Measurements from ENCODE around the gene GPRC6A.

GPRC6A gene

GRCh38 chr6:116762235-116762634 lies 66.6 kb downstream of the GPRC6A start:
- ChIA-PET POLR2A (no interaction called here), CTCF (interaction anchor here (1.4 kb wide), 1 partner anchor 31 kb away, joined by 3 read pairs; no protein-coding TSS in a partner anchor)
- no peak for TF ChIP-seq CTCF (IDR thresholded peaks at IDR 0.05; ENCODE audit: control extremely low read depth, extremely low read depth, low read depth, missing control alignments)
- no peak for DNase-seq (ENCODE audit: extremely low spot score)

DNA sequence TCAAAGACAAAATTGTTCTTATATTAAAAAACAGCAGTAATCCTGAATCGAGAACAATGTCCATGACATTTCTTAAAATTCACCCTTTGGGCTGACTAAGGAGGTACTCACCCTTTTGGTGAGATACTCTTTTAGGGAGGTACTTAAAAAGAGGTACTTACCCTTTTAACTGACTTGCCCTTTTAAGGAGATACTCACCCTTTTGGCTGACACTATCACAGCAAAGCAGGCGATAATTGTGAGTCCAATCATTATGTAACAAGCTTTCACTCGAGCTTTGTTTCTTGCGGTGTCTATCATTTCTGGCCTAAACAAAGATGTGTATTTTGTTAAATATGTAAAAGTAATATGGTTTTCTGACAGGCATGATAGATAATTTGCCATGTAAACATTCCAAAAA lies 67.1 kb downstream of the GPRC6A start:
- ChIA-PET POLR2A (no interaction called here), CTCF (interaction anchor here (1.4 kb wide), 1 partner anchor 31 kb away, joined by 3 read pairs; no protein-coding TSS in a partner anchor)
- DNase-seq (ENCODE audit: extremely low spot score): no peak
- no peak for TF ChIP-seq CTCF (IDR thresholded peaks at IDR 0.05; ENCODE audit: control extremely low read depth, extremely low read depth, low read depth, missing control alignments)

GRCh38 chr6:116745176-116745575 lies 83.7 kb downstream of the GPRC6A start:
- ChIA-PET CTCF (no interaction called here), POLR2A (no interaction called here)
- DNase-seq (ENCODE audit: extremely low spot score): no peak

More at GRCh38 chr6:116745176-116745575, 83.7 kb downstream of the GPRC6A start:
- TF ChIP-seq CTCF (IDR thresholded peaks at IDR 0.05; ENCODE audit: control extremely low read depth, extremely low read depth, low read depth, missing control alignments): no peak

All from GM10248 (cell line).